Measurements from ENCODE around the gene HAAO.
"Not testable (repeated sequence)": the region's sequence is repeated elsewhere in the genome, so short reads cannot be mapped to it uniquely, and the experiment has no call there.

HAAO gene

DNA sequence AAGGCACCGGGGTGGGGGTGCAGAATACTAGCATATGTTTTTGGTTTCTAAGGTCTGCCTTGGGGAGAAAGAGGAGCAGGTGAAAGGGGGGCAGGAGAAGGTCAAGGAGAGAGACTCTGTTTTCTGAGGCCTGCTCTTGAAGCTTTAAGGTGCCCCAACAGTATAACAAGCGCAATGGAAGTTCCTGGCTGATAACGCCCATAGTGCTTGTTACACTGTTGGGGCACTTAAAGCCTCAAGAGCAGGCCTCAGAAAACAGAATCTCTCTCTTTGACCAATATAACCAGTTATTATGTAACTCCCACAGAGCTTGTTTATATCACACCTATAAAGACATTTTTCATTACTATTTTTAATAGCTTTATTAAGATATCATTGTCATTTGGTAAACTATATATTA, 45.0 kb downstream of the HAAO start:
- no peak for DNase-seq (ENCODE audit: low spot score)

DNA sequence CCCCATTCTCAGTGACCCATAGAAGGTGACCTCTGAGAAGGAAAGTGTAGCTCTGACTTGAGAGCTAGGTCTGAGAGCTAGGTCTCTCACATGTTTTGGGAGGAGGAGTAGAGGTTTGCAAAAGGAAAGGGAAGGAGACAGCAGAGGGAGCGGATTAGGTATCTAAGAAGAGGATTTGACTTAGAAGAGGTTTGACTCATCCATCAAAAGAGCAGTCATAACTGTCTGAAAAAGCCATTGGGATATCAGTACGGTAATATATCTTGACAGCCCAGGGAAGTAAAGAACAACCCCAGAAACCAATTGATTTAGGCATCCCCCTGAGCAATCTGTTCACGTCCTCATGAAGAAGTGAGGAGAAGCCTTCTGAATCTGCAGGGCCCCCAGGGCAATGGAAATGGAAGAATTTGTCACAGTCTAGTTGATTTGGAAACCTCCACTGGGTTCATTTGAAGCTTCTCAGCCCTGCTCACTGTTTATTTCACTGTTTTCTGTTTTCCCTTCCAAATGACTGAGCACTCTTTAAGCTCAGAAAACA, 47.8 kb downstream of the HAAO start:
- no peak for DNase-seq (ENCODE audit: low spot score)

DNA sequence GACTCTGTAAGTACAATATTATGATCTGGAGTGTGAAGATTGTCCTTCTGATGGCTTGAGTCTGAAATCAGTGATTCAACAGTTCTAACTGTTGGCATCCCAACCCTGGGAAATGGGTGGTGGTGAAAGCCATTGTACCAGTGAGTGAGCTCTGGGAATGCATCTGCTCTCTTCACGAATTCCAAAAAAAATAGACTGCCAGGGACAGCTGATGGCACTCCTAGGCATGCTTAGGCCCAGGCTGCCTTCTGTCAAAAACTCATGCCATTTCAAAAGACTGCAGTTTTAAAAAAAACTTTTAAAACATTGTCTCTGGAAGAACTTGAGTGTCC, 48.8 kb downstream of the HAAO start:
- DNase-seq (ENCODE audit: low spot score), result no peak

DNA sequence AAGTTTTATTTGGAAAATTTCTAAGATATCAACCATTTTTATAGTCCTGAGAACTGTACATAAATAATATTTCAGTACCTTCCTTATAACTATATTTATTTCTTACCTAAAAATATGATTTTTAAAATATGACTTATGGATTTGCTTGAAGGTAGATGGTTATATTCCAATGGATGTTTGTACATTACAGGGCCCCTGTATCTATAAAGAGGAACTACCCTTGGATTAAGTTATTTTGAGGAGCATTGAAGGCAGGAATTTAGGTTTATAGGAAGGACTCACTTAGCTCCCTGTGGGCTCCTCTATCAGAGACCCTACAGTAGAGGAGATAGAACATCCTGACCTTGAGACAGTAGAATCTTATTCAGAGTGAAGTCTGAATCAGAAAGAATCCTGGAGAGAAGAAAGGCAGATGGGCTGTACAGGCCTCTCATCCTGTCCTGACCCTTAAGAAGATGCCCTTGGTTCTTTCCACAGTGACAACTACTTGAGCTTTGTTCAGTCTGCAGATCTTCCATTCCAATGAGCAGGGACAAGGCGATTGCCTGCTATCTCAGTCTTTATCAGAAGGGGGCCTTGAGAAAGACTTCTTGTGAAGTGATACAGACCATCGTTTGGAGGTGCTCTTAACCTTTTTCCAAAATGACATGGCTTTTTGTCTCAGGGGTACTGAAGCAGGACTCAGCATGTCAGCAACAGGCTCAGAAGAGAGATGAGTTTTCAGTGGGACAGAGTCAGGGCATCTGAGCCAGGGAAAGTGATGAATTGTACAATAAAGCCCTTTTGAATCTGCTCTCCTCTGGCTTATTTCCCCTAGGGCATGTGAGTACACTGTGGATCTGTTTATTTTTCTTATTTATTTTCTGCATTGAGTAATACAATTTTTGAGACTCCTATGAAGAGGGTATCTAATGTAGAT, 49.4 kb downstream of the HAAO start:
- no peak for DNase-seq (ENCODE audit: low spot score)

DNA sequence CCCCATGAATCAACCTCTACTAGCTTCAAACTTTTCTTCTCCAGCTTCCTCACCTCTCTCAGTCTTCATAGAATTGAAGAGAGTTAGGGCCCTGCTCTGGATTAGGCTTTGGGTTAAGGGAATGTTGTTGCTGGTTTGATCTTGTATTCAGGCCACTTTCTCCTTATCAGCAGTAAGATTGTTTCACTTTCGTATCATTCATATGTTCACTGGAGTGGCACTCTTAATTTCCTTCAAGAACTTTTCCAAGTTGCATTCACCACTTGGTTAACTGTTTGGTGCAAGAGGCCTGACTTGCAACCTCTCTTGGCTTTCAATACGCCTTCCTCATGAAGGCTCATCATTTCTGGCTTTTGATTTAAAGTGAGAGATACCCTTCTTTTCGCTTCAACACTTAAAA, 51.2 kb downstream of the HAAO start:
- DNase-seq (ENCODE audit: low spot score), result no peak

DNA sequence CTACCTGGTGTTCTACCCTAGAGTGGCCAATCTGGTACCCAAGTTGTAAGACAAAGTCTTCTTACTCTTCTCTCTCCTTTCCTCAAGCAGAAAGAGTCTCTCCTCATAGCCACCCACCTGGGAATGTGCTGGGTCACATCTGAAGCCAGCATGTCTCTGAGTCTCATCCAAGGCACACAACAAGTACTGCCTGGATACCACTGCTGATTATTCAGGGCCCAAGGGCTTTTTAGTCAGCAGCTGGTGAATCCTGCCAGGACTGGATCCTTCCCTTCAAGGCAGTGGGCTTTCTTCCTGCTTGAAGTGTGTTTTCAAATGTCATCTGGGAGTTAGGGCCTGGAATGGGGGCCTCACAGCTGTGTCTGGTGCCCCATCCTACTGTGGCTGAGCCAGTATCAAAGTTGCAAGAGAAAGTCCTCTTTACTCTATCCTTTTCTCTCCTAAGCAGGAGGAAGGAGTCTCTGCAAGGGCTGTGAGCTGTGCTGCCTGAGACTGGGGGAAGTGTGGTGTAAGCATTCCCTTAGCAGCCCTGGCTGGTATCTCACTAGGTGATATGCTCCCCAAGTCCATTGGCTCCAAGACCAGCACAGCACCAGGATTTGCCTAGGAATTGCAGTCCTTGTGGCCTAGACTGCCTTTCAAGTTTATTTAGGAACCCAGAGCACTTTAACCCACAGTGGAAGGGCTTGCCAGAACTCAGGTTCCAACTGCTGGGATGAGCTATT, 55.6 kb downstream of the HAAO start:
- no peak for DNase-seq (ENCODE audit: low spot score)

DNA sequence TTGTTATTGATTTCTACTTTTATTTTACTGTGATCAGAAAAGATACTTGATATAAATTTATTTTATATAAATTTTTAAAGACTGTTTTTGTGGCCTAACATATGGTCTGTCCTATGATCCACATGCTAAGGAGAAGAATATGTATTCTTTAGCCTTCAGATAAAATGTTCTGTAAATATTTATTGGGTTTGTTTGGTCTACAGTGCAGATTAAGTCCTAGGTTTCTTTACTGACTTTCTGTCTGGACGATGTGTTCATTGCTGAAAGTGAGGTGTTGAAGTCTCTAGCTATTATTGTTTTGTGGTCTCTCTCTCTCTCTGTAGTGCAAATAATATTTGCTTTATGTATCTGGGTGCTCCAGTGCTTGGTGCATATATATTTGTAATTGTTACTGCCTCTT, 58.5 kb downstream of the HAAO start:
- DNase-seq (ENCODE audit: low spot score), result no peak

DNA sequence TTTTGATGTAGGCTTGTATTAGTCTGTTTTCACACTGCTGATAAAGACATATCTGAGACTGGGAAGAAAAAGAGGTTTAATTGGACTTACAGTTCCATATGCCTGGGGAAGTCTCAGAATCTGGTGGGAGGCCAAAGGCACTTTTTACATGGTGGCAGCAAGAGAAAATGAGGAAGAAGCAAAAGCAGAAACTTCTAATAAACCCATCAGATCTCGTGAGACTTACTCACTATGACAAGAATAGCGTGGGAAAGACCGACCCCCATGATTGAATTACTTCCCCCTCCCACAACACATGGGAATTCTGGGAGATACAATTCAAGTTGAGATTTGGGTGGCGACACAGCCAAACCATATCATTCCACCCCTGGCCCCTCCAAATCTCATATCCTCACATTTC, 61.1 kb downstream of the HAAO start:
- DNase-seq (ENCODE audit: low spot score), result not testable (repeated sequence)

DNA sequence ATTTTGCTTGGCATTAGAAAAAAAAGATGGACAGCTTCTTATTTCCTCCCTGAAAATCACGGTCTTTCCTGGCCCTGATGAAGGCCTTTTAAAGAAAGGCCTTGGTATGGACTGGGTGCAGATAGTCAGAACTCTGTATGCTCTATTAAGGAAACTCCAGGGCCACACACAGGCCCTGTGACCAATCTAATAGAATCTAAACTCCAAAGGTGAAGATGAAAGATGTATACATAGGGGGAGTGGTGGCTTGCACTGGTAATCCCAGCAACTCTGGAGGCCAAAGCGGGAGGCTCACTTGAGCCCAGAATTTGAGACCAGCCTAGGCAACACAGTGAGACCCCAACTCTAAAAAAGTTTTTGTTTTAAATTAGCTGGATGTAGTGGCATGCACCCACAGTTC, 65.7 kb downstream of the HAAO start:
- no peak for DNase-seq (ENCODE audit: low spot score)

DNA sequence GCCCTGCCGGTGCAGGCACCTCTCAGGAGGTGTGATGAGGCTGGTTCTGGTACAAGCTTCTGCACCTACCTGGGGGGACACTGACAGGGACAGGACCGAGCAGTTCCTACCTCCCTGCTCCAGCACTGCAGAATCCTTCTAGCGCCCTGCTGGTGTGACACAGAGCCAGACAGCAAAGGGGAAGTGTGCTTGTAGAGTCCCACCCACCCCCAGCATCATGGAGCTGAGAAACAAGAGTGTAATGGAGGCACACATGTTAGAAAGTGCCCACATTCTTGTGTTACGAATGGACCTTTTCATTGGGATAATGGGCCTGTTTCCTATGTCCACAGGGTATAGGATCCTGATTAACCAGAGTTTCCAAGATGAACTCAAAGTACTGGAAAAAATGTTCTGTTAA, 66.7 kb downstream of the HAAO start:
- no peak for DNase-seq (ENCODE audit: low spot score)

DNA sequence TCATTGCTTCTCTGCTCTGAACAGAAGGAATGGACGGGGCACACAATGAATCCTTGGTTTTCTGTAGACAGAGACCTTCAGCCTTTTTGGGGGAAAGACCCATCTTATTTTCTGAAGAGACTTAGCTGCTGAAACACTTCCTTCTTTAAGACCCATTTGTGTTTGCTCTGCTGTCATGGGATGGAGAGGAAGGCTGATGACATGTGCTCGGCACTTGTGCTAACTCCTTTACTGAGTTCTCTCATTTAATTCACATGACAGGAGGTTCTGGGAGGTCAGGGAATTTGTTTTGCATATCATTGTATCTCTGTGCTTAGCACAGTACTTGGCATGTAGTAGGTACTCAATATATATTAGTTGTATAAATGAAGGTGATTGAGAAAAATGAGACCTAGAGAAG, 67.5 kb downstream of the HAAO start:
- DNase-seq (ENCODE audit: low spot score), result no peak

DNA sequence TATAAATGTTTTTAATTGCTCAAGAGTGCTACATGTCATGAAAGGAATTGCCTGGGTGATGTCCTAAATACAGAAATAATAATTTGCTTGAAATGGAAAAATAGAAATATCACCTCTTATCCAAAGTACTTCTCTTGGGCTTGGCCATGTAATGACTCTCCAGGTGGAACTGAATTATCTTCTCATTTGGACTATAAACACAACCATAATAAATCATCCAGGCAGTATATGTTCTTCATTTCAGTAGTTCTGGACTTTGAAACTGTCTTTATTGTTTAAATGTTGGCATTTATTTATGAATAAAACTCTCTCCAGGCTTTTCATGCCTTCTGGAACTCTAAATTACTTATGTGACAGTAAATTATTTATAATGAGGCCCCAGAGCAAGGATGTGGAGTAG, 68.9 kb downstream of the HAAO start:
- no peak for DNase-seq (ENCODE audit: low spot score)

DNA sequence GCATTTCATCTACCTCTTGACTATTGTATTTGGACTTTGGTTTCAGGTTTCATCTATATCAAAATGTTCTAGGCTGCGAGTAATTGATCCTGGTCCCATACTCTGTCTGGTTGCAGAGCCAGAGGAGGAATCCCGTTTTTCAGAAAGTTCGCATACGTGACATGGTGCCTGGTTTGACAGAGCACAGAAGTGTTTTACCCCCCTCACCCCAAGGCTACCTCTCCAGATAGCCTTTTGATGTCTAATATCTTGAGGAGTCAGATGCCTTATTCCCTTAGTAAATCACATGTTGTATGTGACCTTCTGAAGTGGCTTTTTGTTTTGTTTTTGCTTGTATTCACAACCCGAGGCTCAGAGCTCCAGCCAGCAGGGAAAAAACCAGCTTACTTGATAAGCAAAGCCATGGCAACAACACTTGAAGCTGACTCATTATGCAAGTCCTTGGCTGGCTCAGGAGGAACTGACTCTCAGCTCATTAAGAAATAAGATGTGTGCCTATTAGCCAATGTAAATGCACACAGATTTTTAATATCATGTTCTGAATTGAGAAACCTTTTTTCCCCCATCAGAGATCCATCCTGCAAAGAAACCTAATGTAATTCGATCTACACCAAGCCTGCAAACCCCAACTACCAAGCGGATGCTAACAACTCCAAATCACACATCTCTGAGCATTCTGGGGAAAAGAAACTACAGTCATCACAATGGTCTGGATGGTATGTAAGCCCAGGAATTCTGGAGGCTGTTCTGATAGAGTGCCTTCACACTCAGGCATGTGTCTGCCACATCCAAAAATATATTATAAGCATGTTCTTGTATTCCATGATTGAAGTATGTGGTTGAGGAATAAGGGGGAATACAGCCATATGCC, 69.8 kb downstream of the HAAO start:
- no peak for DNase-seq (ENCODE audit: low spot score)

DNA sequence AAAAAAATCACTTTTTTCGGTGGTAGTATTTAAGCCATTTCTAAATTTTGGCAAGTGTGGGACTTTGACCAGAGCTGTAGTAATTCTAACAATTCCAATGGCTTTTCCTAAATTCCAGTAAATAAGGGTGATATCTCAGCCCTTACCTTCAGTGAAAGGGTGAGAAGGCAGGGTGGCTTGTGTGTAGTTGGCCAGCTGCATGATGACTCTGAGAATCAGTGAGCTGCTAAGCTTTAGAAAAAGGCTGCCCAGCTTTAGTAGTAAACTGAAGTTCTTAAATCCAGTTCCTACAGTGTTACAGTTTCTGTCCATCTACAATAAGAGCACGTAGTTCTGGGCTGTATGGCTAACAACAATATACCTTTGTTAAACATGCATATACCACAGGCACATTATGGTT, 70.5 kb downstream of the HAAO start:
- no peak for DNase-seq (ENCODE audit: low spot score)

All from D341Med (cell line).